Activated CD4-positive, CD25-positive, alpha-beta regulatory T cell treated with anti-CD3 and anti-CD28 coated beads, Interleukin-2, amount 50 U/mL, for 16 hours (primary cell): ENCODE data around the gene TRIM10.
"Not testable (repeated sequence)": the region's sequence is repeated elsewhere in the genome, so short reads cannot be mapped to it uniquely, and the experiment has no call there.

ENCODE experiments used
- DNase-seq: peaks from one replicate; pipeline ENCODE4 v3.0.0-alpha.2; 2020; ENCODE audit warnings: low read depth, low spot score

TRIM10 gene

DNA sequence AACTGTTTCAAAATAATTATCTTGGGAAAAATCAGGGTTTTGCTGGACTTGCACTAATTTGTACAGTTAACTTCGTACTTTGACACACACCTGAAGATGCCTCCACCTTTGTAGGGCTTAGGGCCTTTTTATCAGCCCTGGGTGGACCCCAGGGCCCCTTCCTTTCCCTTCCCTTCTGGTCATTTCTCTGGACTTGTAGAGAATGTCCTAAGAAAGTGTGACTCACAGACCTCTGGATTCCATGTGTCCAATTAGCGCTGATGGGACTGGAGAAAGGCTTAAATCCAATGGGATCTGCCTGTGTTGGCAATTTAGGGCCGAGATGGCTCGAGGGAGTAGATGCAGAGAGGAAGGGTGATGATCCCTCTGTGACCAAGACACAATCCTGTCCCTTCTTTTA lies 11.7 kb upstream of the TRIM10 start:
- DNase-seq = no peak

DNA sequence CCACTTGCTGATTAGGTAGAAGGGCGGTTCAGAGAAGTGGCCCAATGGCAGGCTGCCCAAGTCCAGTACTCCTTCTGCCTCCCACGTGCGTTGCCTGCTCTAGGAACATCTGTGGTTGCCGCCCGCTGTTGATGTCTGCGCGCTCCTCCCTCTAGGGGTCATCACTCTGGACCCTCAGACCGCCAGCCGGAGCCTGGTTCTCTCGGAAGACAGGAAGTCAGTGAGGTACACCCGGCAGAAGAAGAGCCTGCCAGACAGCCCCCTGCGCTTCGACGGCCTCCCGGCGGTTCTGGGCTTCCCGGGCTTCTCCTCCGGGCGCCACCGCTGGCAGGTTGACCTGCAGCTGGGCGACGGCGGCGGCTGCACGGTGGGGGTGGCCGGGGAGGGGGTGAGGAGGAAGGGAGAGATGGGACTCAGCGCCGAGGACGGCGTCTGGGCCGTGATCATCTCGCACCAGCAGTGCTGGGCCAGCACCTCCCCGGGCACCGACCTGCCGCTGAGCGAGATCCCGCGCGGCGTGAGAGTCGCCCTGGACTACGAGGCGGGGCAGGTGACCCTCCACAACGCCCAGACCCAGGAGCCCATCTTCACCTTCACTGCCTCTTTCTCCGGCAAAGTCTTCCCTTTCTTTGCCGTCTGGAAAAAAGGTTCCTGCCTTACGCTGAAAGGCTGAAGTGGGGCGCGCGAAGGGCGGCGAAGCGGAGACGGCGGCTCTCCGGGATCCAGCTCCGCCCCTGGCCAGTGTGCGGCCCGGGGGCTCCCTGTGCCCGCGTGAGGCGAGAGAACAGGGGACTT lies 10.9 kb upstream of the TRIM10 start:
- no peak for DNase-seq

DNA sequence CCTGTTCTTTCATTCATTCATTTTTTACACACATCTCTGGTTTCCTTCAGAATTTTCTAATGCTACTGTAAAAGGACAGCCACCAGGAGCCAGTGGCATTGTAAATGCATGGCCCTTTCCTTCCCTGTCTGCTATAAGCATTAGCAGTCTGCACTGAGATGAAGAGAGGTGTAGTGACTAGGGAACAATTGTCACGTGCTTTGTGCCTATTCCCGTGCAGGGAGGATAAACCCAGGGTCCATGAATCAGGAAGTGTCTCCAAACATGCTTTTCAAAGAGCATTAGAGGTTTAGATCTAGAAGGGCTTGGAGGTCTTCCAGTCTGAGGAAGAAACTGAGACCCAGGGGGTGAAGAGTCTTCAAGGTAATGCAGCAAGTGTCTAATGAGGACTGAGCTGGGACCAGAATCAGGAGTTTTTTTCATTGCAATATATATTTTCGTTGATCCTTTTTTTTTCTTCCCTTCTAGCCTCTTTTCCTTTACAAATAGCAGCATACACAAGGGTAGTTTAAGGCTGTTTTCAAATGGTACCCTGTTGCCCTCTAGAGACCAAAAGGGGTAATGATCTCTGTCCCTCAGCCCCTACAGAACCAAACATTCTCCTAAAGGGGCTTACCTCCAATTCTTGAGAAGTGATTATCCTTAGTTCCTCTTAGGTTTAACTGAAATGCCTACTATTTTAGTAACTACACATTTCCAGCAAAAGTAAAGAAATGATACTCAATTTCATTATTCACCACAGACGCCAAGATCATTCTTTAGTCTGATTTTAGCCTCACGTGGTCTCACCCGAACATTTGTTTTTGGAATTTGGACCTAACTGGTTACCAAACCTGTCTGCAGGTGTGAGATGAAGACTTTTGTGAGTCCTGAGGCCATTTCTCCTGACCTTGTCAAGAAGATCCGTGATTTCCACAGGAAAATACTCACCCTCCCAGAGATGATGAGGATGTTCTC lies 8.9 kb upstream of the TRIM10 start:
- no peak for DNase-seq

DNA sequence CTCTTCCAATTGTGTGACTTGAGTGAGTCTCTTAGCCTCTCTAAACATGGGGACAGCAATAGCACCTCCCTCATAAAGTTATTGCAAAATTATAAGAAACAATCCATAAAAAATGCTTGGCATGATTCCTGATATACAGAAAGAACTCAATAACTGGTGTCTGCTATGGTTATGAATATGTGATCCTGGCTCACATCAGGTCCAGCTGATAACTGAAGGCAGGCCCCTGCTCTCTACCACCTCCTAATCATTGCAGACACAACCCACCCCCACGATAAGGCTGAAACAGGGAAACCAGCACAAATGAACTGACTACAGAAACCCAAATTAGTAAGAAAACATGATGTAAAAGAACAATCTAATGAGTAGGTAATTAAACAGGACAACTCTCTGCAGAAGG lies 7.7 kb upstream of the TRIM10 start:
- no peak for DNase-seq

DNA sequence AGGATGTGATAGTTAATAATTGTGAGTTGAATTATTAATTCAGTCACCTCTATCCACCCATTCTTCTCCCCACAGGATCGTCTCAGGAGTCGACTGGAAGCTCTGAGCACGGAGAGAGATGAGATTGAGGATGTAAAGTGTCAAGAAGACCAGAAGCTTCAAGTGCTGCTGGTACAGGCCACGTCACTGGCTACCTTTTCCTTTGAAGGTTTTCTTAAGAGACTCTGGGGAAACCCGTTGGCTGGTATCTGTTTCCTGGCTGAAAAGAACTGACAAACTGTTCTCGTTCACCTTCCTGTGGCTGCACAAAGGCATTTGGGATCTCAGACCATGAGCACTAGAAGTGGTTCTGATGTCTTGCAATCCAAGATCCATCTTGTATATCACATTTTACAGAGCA lies 6.1 kb upstream of the TRIM10 start:
- no peak for DNase-seq

DNA sequence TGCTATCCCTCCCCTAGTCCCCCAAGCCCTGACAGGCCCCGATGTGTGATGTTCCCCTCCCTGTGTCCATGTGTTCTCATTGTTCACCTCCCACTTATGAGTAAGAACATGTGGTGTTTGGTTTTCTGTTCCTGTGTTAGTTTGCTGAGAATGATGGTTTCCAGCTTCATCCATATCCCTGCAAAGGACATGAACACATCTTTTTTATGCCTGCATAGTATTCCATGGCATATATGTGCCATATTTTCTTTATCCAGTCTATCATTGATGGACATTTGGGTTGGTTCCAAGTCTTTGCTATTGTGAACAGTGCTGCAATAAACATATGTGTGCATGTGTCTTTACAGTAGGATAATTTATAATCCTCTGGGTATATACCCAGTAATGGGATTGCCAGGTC lies 4.2 kb upstream of the TRIM10 start:
- DNase-seq = not testable (repeated sequence)

DNA sequence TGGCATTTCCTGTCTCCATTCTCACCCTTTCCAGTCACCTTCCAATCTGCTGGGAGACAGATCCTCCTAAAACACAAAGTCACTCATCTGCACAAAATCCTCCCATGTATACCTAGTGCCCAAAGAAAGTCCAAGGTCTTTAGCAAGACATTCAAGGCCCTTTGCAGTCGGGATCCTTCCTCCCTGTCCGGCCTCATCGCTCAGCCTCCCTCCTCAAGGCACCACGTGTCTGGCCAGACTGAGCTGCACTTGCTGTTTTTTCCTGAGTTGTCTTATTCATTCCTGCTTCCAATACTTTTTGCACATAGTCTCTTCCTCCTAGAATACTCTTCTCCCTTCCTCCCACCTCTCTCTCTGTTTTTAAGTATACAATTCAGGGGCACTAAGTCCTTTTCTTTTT lies 3.7 kb upstream of the TRIM10 start:
- no peak for DNase-seq

DNA sequence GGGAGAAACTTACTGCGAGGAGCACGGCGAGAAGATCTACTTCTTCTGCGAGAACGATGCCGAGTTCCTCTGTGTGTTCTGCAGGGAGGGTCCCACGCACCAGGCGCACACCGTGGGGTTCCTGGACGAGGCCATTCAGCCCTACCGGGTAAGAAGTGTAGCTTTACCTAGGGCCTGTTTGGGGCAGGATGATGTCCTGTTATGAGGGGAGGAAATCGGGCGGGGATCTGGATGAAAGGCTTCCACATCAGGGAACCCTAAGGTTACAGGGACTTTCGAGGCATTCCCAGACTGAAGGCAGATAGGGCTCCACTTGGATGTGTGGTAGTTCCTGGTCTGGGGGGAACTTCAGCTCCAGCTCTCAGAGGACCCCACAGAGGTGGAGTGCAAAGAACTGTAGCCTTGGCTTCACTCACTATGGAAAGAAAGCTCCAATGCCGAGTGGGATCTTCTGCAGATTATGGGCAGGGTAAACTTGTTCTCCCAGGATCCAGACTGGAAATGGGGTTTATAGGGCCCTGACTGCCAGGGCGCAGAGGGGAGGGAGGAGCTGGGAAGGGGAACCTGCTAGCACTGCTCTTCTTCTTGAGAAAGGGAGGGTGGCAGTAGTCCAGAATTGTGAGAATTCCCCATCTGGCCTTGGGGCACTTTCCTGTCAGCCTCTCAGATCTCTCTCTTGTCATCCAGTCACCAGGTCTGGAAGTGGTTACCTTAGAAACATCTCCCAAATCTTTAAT lies 3.1 kb upstream of the TRIM10 start:
- DNase-seq = no peak

DNA sequence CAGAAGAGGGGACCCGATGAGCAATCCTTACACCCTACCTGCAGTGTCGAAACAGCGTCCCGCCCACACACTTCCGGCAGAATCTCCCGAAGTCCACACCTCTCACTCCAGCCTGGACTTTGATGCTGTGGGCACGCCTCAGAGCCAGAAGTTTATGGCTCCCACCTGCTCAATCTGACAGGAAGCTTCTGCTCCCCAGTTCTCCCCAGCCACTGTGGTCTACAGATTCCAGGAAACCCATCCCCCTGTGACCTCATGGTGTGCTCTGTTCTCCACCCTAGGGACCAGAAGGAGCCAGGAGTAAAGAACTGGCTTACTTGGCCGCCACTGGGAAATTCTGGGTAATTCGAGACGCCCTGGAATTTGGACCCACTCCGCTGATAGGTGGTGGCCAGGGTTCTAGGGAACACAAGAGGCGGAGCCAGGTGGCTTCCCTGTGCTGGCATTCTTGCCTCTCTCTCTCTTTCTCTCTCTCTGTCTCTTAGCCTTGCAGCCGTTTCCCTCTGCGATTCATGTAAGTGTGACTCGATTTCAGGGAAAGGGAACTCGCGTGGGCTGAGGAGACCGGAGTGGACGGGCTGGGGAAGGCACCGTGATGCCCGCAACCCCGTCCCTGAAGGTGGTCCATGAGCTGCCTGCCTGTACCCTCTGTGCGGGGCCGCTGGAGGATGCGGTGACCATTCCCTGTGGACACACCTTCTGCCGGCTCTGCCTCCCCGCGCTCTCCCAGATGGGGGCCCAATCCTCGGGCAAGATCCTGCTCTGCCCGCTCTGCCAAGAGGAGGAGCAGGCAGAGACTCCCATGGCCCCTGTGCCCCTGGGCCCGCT lies 2.3 kb upstream of the TRIM10 start, which contains the start of gene TRIM15:
Gene TRIM15 (plus strand): TSS at position 457 of the 828 bp plus-strand sequence. CDS start 139 bp downstream, at position 596.
- no peak for DNase-seq

DNA sequence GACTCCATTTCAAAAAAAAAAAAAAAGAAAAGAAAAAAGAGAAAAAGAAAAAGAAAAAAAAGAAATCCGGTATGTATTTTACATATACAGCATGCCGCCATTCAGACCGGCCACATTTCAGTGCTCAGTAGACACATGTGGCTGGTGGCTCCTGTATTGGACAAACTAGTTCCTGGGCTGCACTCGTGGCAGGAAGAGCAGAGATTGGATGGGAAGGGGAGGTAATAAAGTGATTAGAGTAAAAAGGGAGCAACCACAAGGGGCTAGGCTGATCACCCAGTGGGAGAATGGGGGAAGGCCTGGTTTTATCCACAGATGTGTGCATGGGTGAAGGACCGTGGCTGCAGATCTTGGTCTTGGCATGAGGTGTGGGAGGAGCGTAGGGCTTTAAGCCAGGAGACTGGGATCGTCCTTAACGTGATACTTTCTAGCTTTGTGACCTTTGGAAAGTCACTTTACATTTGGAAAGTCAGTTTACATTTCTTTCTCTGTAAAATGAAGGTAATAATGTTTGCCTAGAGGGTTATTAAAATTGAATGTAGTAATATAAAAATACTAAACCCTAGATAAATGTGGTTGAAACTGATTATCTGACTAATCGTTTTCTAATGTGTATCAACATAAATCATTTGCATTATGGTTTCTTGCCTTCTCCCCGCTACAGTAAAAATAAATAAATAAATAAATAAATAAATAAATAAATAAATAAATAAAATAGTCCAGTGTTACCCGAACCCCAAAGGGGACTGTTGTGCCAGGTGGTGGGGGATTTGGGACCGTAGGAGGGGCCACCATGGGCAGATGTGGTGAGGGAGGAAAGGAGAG lies 1.5 kb upstream of the TRIM10 start:
- DNase-seq = no peak

DNA sequence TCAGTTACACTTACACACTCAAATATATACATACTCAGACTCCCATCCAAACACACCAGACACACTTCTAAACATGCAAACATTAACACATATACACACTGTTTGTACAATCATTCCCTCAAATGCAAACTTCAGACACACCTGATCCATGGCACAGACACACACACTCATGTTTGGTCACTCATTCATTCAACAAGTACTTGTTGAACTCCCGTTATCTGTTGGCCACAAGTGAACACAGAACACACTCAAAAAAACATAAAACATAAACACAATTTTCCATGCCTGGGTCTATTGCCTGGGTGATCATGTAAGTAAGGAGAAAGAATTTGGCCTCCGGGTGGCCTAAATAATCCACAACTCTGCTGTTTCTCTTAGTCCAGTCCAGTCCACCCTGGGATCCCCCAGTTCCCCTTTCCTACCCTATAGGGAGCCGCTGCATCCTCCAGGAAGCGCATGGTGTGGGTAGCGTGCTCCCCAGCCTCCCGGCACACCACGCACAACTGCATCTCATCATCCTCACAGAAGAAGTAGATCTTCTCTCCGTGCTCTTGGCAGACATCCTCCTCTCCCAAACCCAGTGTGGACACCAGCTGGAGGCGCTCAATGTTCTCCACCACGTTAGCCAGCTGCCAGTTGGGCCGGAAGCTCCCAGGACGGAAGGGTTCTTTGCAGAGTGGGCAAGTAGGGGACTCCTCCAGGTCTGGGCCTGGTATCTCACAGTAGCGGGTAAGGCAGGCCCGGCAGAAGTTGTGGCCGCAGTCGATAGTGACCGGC lies 815 bp downstream of the TRIM10 start:
- DNase-seq = no peak

DNA sequence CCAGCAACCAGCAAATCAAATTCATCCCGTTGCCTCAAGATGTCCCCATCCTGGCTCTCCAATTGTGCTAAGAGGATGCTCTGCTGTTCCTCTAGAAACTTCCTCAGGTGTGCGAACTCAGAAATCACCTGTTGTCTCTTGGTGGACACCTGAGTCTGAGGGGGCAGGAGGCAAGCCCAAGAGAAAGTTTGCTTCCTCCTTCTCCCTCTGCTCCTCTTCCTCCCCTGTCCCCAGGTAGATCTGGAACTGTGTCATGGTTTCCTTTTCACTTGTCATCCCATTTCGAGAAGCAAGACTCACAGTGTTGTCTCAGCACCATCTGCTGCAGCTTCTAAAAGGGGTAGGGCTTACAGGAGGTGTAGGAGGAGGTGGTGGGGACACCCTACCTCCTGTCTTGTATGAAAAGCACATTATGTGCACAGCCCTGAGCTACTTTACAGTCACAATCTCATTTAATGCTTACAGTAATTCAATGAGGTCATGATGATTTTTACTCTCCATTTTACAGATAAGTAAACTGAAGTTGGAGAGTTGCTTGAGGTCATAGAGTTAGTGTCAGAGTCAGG lies 2.5 kb downstream of the TRIM10 start:
- DNase-seq = no peak

DNA sequence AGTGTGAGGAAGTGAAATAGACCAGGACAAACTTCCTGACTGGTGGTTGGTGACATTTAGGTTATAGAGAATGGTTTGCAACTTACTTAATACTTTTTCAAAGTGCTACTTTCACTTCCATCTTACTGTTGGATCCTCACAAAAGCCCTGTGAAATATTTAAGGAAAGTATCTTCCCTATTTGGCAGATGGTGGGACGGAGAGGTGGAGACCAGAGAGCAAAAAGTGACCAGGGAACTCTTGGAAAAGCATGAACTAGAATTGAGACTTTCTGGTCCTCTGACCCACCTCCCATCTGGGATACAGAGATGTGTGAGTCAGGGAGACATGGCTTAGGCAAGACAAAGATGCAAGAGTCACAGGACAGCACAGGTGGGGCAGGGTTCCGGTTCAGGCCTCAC lies 3.0 kb downstream of the TRIM10 start:
- no peak for DNase-seq

DNA sequence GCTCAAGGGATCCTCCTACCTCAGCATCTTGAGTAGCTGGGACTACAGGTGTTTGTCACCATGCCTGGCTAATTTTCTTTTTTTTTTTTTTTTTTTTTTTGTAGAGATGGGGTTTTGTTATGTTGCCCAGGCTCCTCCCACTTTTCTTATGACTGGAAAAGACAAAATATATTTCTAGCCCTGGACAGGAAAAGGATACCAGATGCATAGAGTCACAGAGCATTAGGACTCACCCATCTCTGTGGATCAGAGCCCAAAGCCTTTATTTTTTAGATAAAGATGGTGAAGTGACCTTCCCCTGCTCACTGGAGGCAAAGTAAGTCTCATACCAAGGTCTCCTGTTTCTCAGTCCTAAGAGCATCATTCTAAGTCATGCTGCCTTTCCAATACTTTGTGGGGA lies 3.4 kb downstream of the TRIM10 start:
- DNase-seq = no peak

DNA sequence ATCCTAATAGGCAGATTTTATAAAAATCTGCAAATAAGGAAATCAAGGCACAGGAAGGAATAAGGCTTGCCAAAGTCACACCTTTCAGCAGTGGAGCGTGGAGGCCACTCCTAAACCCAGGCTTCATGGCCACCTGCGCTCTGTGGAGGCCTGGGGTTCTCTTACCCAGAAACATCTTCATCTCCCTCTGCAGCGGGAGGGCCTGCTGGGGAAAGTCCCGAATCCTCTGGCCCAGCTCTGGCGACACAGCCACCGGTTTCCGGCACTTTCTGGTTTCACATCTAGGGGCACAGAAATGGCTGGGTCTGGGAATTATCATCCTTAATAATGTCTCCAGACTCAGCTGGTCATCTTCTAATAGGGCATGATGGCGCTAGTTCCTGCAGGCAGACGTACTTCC lies 4.2 kb downstream of the TRIM10 start:
- DNase-seq = no peak

DNA sequence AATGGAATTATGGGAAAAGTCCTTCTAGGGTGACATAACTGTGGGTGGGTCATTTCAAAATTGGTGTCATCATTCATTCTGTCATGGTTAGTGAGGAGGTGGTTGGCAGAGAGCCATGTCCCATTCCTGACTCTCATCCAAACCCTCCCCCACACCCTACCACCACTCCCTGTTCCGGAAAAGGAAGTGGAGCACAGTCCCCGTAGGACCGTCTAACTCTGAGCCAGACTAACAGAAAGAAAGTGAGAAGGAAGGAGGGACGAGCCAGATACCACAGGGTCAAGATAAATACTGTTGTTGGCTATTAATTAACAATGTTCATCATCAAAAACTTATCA lies 4.8 kb downstream of the TRIM10 start:
- no peak for DNase-seq

DNA sequence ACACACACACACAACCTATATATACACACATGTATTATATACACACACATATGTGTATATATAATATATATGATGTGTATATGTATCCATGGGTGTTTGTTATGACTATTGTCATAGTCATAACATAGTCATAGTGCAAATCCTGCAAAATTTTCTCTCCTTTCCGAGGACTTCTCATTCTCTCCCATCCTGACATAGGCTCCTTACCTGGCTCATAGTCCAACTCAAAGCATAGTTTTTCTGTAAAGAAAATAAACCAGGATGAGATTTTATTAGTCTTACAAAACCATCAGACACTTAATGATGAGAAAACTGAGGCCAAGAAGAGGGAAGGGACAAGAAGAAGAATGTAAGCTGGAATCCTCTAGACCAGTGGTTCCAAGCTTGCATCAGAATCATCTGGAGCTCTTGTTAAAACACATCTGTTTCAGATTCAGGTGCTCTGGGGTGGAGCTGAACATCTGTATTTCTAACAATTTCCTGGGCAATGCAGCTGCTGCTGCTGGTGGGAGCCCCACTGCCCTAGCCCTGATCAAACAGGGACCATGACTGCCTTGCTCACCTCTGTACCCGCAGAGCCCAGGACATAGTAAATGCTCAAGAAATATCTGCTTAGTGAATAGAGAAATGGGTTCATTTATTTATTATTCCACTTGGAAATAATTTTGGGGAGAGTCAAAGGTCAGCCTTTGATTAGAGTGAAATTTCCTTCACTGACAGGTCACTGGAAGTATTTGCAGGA lies 5.3 kb downstream of the TRIM10 start:
- DNase-seq = no peak

DNA sequence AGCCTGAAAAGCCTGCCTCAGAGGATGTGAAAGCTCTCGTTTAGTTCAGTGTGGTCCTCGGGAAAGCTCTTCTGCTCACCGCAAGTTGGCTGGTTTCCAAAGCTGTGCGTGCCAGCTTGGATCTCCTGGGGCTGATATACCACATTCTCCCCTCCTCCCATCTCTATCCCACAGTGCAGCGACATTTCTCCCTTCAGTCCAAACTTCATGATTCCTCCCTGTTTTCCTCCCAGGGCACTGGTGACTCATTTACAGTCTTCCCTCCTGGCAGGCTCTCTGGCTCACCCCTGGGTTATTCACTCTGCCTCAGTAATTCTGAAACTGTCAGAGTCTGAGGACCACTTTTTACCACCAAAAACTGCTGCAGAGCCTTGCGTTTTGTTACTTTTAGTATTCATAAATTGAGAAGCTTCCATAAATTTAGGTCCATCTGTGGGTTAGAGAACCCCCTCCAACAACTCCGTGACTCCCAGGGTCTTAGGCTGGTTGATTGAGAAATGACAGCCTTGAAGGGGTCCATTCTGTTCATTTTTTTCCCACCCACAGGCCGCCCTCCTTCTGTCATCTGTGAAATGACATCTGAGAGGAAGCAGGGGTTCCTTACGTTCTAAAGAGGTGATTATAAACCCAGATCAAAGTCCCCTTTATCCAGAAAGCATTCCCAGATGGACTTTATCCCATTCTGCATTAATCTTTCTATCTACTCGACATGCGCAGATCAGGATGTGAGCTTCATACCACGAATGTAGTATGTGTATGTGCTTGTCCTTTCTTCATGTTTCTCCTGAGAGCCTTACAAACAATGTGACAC lies 6.1 kb downstream of the TRIM10 start:
- DNase-seq = no peak
